Measurements from ENCODE around the gene GOLGA3. TPM values are rescaled to one million over a fixed set of nuclear protein-coding genes. Genes with fewer than 3 reads are reported as not detected.

GOLGA3 gene
- total and polyA plus RNA-seq, 9 of the 15 experiments (the other 6 are each of a cell fraction or from before 2014, with no cell fraction given), result 1.9 to 48.1 (median 18.4) TPM

GRCh38 chr12:132839558-132840235 is 11.0 kb upstream of the GOLGA3 start:
- no peaks in the 10 kb centered on the region for H4K20me1 ChIP-seq (replicated peaks; ENCODE audit: control insufficient read depth, insufficient read depth, low read length)
- no peak overlapping the region for H3K4me3 ChIP-seq
- in situ Hi-C loops (cut with MboI) (no loop called here), intact Hi-C loops (cut with micrococcal nuclease) (no loop called here)
- peaks cover 0 to 37% of the 10 kb centered on the region in 2 experiments; a peak in 3 of 5 replicates for H3K4me1 ChIP-seq (replicated peaks in 1 of 2; ENCODE audit: control insufficient read depth in 2 of 2, insufficient read depth in 2 of 2, low read length in 2 of 2)
- CTCF ChIA-PET (ENCODE audit: low intra/inter-chr PET ratio), result no interaction called here
- FAIRE-seq (no peak), DNase-seq (ENCODE audit: extremely low read depth in 1 of 4, low spot score in 3 of 4) (no peak), ATAC-seq (no peak)
- no peaks in the 10 kb centered on the region for H3K79me2 ChIP-seq (ENCODE audit: control insufficient read depth, insufficient read depth, low read length)
- no peak overlapping the region for H3K27ac ChIP-seq (ENCODE audit: extremely low read depth, low read depth, low read length)
- H2AFZ ChIP-seq (ENCODE audit: low read depth, low read length), result no peak overlapping the region
- H3K9me3 ChIP-seq (replicated peaks; ENCODE audit: control insufficient read depth, insufficient read depth, low read depth, low read length), result no peaks in the 10 kb centered on the region
- H3K9me1 ChIP-seq (ENCODE audit: control insufficient read depth, insufficient read depth, low read length), result no peaks in the 10 kb centered on the region
- TF ChIP-seq ZNF311 (CRISPR knock-in tag; IDR thresholded peaks at IDR 0.05) (no peak), ZNF639 (CRISPR knock-in tag; conservative IDR thresholded peaks at IDR 0.05 in 1 of 2, IDR thresholded peaks at IDR 0.05 in 1 of 2) (no peak), MTA1 (IDR thresholded peaks at IDR 0.05; ENCODE audit: borderline replicate concordance) (0 out of 2 replicates have a peak, but pooled peaks have one; percentile 51), NR2C1 (IDR thresholded peaks at IDR 0.05) (no peak), NR2C1 (tag; IDR thresholded peaks at IDR 0.05) (no peak), POLR2G (IDR thresholded peaks at IDR 0.05; ENCODE audit: low read depth, low read length) (0 out of 2 replicates have a peak, but pooled peaks have one; percentile 13)
- H3K27me3 ChIP-seq (ENCODE audit: control insufficient read depth in 2 of 2, insufficient read depth in 2 of 2, low read length in 2 of 2), result no peaks in the 10 kb centered on the region
- H3K9ac ChIP-seq (ENCODE audit: insufficient read depth in 1 of 2, low read depth in 2 of 2, low read length in 2 of 2), result no peak overlapping the region
- BruUV-seq (replicated peaks), result no TSS peak
- POLR2A ChIA-PET, result interaction anchor here (0.6 kb wide), 1 partner anchor 18 kb away, joined by 3 read pairs; no protein-coding TSS in a partner anchor
- WGBS (ENCODE audit: insufficient coverage, low coverage, missing lambda C conversion rate), result 75% methylated on average over 13 of the region's 14 CpGs
- peaks cover 18% of the 10 kb centered on the region; the same call in 2 of the 3 replicates for H3K36me3 ChIP-seq (ENCODE audit: control insufficient read depth, insufficient read depth, low read length)
- H3K4me2 ChIP-seq (ENCODE audit: insufficient read depth, low read length), result no peak overlapping the region
